ENCODE results near the gene SEL1L2.

SEL1L2 gene

GRCh38 chr20:13799974-13800373 is 190.4 kb downstream of the SEL1L2 start:
- no peaks in the 10 kb centered on the region for H3K9me3 Mint-ChIP-seq
- H3K4me1 Mint-ChIP-seq = peaks cover 37% of the 10 kb centered on the region
- peaks cover 70% of the 10 kb centered on the region for H3K36me3 Mint-ChIP-seq (ENCODE audit: low read depth)
- H3K27ac Mint-ChIP-seq = peak overlapping the region in 2 of 3 experiments; percentile 10 to 90
- H3K4me3 Mint-ChIP-seq = no peak overlapping the region
- H3K27me3 Mint-ChIP-seq (ENCODE audit: low read depth) = no peaks in the 10 kb centered on the region
- TF ChIP-seq CTCF (IDR thresholded peaks at IDR 0.05; ENCODE audit: unreplicated experiment in 3 of 3) = no peak
